H9 (cell line): ENCODE data around the gene MRPL1. TPM values are rescaled to one million over a fixed set of nuclear protein-coding genes. Genes with fewer than 3 reads are reported as not detected.

Experiments
- DNase-seq: peaks from one replicate; pipeline ENCODE4 v3.0.0-alpha.2; 2017
- H2AFZ ChIP-seq: one replicate; pipeline ENCODE4 v1.6.1; 2013; ENCODE audit warnings: mild to moderate bottlenecking, low read length, control low read depth, moderate library complexity
- H2AK5ac ChIP-seq: 2 replicates; pipeline ENCODE4 v1.6.1; 2013; ENCODE audit warnings: low read length, control low read depth, mixed read lengths; ENCODE audit not compliant: insufficient read length
- H2BK120ac ChIP-seq: one replicate; pipeline ENCODE4 v1.6.1; 2013; ENCODE audit warnings: low read depth, mild to moderate bottlenecking, low read length, control low read depth, inconsistent platforms; ENCODE audit not compliant: poor library complexity, severe bottlenecking
- H2BK12ac ChIP-seq: 2 replicates; pipeline ENCODE4 v1.6.1; 2013; ENCODE audit warnings: low read length, control low read depth, mixed read lengths, low read depth; ENCODE audit not compliant: insufficient read length
- H2BK15ac ChIP-seq: 2 replicates; pipeline ENCODE4 v1.6.1; 2013; ENCODE audit warnings: low read depth, low read length, control low read depth
- H2BK20ac ChIP-seq: one replicate; pipeline ENCODE4 v1.6.1; 2013; ENCODE audit warnings: low read depth, mild to moderate bottlenecking, low read length, control low read depth, inconsistent platforms; ENCODE audit not compliant: poor library complexity, severe bottlenecking
- H2BK5ac ChIP-seq: 2 replicates; pipeline ENCODE4 v1.6.1; 2013; ENCODE audit warnings: low read length, control low read depth, mixed read lengths; ENCODE audit not compliant: insufficient read length
- H3K14ac ChIP-seq: 2 replicates; pipeline ENCODE4 v1.6.1; 2013; ENCODE audit warnings: low read length, control low read depth; ENCODE audit not compliant: insufficient read depth
- H3K18ac ChIP-seq: 2 replicates; pipeline ENCODE4 v1.6.1; 2013; ENCODE audit warnings: low read depth, mild to moderate bottlenecking, mixed read lengths, low read length, control low read depth; ENCODE audit not compliant: insufficient read length
- H3K23ac ChIP-seq: 2 replicates; pipeline ENCODE4 v1.6.1; 2013; ENCODE audit warnings: low read length, control low read depth, mixed read lengths, low read depth; ENCODE audit not compliant: insufficient read length
- H3K23me2 ChIP-seq: 2 replicates; pipeline ENCODE4 v1.6.1; 2013; ENCODE audit warnings: low read depth, mild to moderate bottlenecking, mixed read lengths, low read length, control low read depth; ENCODE audit not compliant: insufficient read length, poor library complexity, severe bottlenecking
- H3K27ac ChIP-seq: 2 replicates; pipeline ENCODE4 v1.5.1; 2013; ENCODE audit warnings: low read length, control low read depth, mixed read lengths, low read depth; ENCODE audit not compliant: insufficient read length
- H3K27me3 ChIP-seq: 2 replicates; pipeline ENCODE4 v1.6.1; 2013; ENCODE audit warnings: low read length, control low read depth, inconsistent platforms; ENCODE audit not compliant: insufficient read depth
- H3K4ac ChIP-seq: 2 replicates; pipeline ENCODE4 v1.6.1; 2013; ENCODE audit warnings: low read depth, mild to moderate bottlenecking, control low read depth, inconsistent platforms, low read length, moderate library complexity
- H3K4me1 ChIP-seq: 2 replicates; pipeline ENCODE4 v1.6.1; 2013; ENCODE audit warnings: low read length, control low read depth, inconsistent platforms; ENCODE audit not compliant: insufficient read depth
- H3K4me2 ChIP-seq: 2 replicates; pipeline ENCODE4 v1.6.1; 2013; ENCODE audit warnings: low read length, control low read depth, mixed read lengths; ENCODE audit not compliant: insufficient read length, insufficient read depth
- H3K56ac ChIP-seq: 2 replicates; pipeline ENCODE4 v1.6.1; 2013; ENCODE audit warnings: low read depth, mild to moderate bottlenecking, mixed read lengths, low read length, control low read depth; ENCODE audit not compliant: insufficient read length
- H3K79me1 ChIP-seq: 2 replicates; pipeline ENCODE4 v1.6.1; 2013; ENCODE audit warnings: low read depth, mild to moderate bottlenecking, moderate library complexity, low read length, control low read depth, inconsistent platforms; ENCODE audit not compliant: insufficient read depth, poor library complexity, severe bottlenecking
- H3K79me2 ChIP-seq: 2 replicates; pipeline ENCODE4 v1.6.1; 2013; ENCODE audit warnings: low read length, control low read depth, inconsistent platforms; ENCODE audit not compliant: insufficient read depth
- H3K9ac ChIP-seq: 2 replicates; pipeline ENCODE4 v1.6.1; 2013; ENCODE audit warnings: low read length, control low read depth, mixed read lengths; ENCODE audit not compliant: insufficient read length; ENCODE audit errors: extremely low read depth
- H3K9me3 ChIP-seq: one replicate; pipeline ENCODE4 v1.6.1; 2013; ENCODE audit warnings: low read depth, low read length, inconsistent platforms; ENCODE audit not compliant: control insufficient read depth
- H3T11ph ChIP-seq: one replicate; pipeline ENCODE4 v1.6.1; 2013; ENCODE audit warnings: mild to moderate bottlenecking, low read length, control low read depth, inconsistent platforms
- H4K20me1 ChIP-seq: one replicate; pipeline ENCODE4 v1.6.1; 2013; ENCODE audit not compliant: control insufficient read depth, insufficient read length, insufficient read depth
- H4K5ac ChIP-seq: 2 replicates; pipeline ENCODE4 v1.6.1; 2013; ENCODE audit warnings: low read depth, mild to moderate bottlenecking, mixed read lengths, low read length, control low read depth; ENCODE audit not compliant: insufficient read length
- H4K8ac ChIP-seq: replicated peaks from 2 replicates; pipeline ENCODE4 v1.6.1; 2013; ENCODE audit warnings: low read length, control low read depth, mixed read lengths, low read depth; ENCODE audit not compliant: insufficient read length
- H4K91ac ChIP-seq: 2 replicates; pipeline ENCODE4 v1.6.1; 2013; ENCODE audit warnings: low read depth, mild to moderate bottlenecking, moderate library complexity, mixed read lengths, low read length, control low read depth; ENCODE audit not compliant: insufficient read length
- H3K27ac Mint-ChIP-seq, 3 experiments: 2 replicates in 2 of 3; 3 replicates in 1 of 3; pipeline ENCODE4 v1.8.0; 2020 to 2021; ENCODE audit warnings: mixed read lengths in 3 of 3, mild to moderate bottlenecking in 1 of 3, moderate library complexity in 1 of 3
- H3K27me3 Mint-ChIP-seq: 2 replicates; pipeline ENCODE4 v1.8.0; 2021; ENCODE audit warnings: low read depth, mild to moderate bottlenecking, moderate library complexity, mixed read lengths
- H3K36me3 Mint-ChIP-seq, 3 experiments: 2 replicates in 2 of 3; 3 replicates in 1 of 3; pipeline ENCODE4 v1.8.0; 2020 to 2021; ENCODE audit warnings: low read depth in 3 of 3, mixed read lengths in 3 of 3; ENCODE audit not compliant: insufficient read depth in 1 of 3
- H3K4me1 Mint-ChIP-seq, 2 experiments: 2 replicates each; pipeline ENCODE4 v1.8.0; 2020; ENCODE audit warnings: mixed read lengths in 2 of 2
- H3K4me3 Mint-ChIP-seq, 2 experiments: 2 replicates in 1 of 2; 3 replicates in 1 of 2; pipeline ENCODE4 v1.8.0; 2020 to 2021; ENCODE audit warnings: mild to moderate bottlenecking in 2 of 2, mixed read lengths in 2 of 2, moderate library complexity in 1 of 2
- H3K9me3 Mint-ChIP-seq, 2 experiments: 2 replicates in 1 of 2; 3 replicates in 1 of 2; pipeline ENCODE4 v1.8.0; 2020; ENCODE audit warnings: mild to moderate bottlenecking in 2 of 2, mixed read lengths in 2 of 2, moderate library complexity in 1 of 2
- CTCF ChIP-seq: fragments of 200-600 bp; sonication (generic); conservative IDR thresholded peaks from 3 replicates; pipeline ENCODE4 v1.8.0; 2021; ENCODE audit warnings: antibody characterized with exemption, mild to moderate bottlenecking
- WGBS: extraction: QIAGEN DNeasy Blood & Tissue Kit; methylation state at CpG from one replicate; pipeline ENCODE4 v1.1.7; 2013; ENCODE audit warnings: missing lambda C conversion rate, low lambda C conversion rate, mixed read lengths; ENCODE audit not compliant: insufficient read length; ENCODE audit errors: extremely low coverage; 5-methylcytosine and 5-hydroxymethylcytosine counted together
- total RNA-seq: library from RNA; stranded (reverse); gene quantifications from 2 replicates; pipeline ENCODE4 v1.2.1, GENCODE V29; 2021

Gene MRPL1
- total RNA-seq, 1 experiment from 2014 or later: 39.0 TPM

GRCh38 chr4:77930154-77930639 is 67.6 kb downstream of the MRPL1 start:
- DNase-seq: no peak
- H3K9ac ChIP-seq: no peak overlapping the region
- Mint-ChIP-seq H3K4me3 (no peak overlapping the region), H3K27ac (no peak overlapping the region), H3K27me3 (no peaks in the 10 kb centered on the region), H3K9me3 (peaks cover 0 to 3% of the 10 kb centered on the region in 2 experiments; a peak in 1 of 5 replicates), H3K4me1 (peaks cover 0 to 4% of the 10 kb centered on the region in 2 experiments; a peak in 1 of 4 replicates), H3K36me3 (peaks cover 2 to 17% (median 10%) of the 10 kb centered on the region in 3 experiments; a peak in 6 of 7 replicates)
- H3K18ac ChIP-seq: no peak overlapping the region
- no peak overlapping the region for H3K14ac ChIP-seq
- no CpG with 5 or more reads among the region's 7 CpGs for WGBS
- H3K79me2 ChIP-seq: no peaks in the 10 kb centered on the region
- H3K4ac ChIP-seq: no peak overlapping the region
- no peak overlapping the region for H2AK5ac ChIP-seq
- no peak overlapping the region for H3K27ac ChIP-seq
- no peak overlapping the region for H3K23ac ChIP-seq
- H2BK12ac ChIP-seq: no peak overlapping the region
- H2BK120ac ChIP-seq: no peak overlapping the region
- H4K91ac ChIP-seq: no peak overlapping the region
- no peak overlapping the region for H2BK20ac ChIP-seq
- no peak overlapping the region for H2BK15ac ChIP-seq
- no peak overlapping the region for H2BK5ac ChIP-seq
- no peaks in the 10 kb centered on the region for H3K23me2 ChIP-seq
- TF ChIP-seq CTCF: no peak
- no peak overlapping the region for H3T11ph ChIP-seq
- no peak overlapping the region for H3K4me2 ChIP-seq
- no peaks in the 10 kb centered on the region for H3K4me1 ChIP-seq
- no peak overlapping the region for H2AFZ ChIP-seq
- no peaks in the 10 kb centered on the region for H3K9me3 ChIP-seq
- no peak overlapping the region for H4K5ac ChIP-seq
- no peak overlapping the region for H3K56ac ChIP-seq
- no peak overlapping the region for H4K8ac ChIP-seq
- no peaks in the 10 kb centered on the region for H3K27me3 ChIP-seq
- no peaks in the 10 kb centered on the region for H4K20me1 ChIP-seq
- H3K79me1 ChIP-seq: no peaks in the 10 kb centered on the region
